ENCODE data around the gene RPS6KC1.

RPS6KC1 gene

DNA sequence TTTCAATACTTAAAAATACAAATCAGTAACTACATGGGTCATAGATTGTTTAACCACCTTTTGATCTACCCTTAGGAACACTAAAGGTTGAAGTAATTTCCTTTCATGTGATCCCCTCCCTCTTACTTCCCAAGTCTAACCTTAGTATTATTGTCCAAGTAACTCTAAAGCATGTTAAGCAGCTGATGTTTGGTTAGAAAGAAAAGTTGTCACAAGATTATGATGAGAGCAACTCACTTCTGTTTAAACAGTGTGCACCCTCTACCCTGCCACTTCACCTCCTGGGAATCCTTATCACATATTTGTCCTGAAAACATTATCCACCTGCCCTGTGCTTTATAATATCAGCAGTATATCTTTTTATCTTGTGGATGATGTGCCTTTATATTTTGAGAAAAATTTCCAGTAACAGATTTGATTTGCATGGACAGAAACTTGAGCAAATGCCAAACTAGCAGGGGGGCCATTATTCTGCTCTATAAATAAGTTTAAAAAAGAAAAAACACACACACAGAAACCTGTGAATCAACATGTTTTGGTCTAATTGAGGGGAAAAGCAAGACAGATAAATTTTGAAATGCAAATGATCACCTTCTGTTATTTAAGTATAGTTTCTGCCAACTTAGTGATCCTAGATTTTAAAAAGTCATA is 194.3 kb downstream of the RPS6KC1 start:
- Histone ChIP-seq H3K36me3 (ENCODE audit: insufficient read depth, low read length) (peaks cover 16% of the 10 kb centered on the region), H3K27ac (ENCODE audit: low read depth, low read length) (no peak overlapping the region), H3K9ac (ENCODE audit: low read depth, low read length) (no peak overlapping the region), H3K4me3 (ENCODE audit: low read length) (no peak overlapping the region), H3K4me1 (ENCODE audit: insufficient read depth, low read length) (peaks cover 22% of the 10 kb centered on the region), H3K9me3 (ENCODE audit: insufficient read depth, low read depth, low read length) (no peaks in the 10 kb centered on the region), H3K27me3 (ENCODE audit: insufficient read depth, low read length) (no peaks in the 10 kb centered on the region)

DNA sequence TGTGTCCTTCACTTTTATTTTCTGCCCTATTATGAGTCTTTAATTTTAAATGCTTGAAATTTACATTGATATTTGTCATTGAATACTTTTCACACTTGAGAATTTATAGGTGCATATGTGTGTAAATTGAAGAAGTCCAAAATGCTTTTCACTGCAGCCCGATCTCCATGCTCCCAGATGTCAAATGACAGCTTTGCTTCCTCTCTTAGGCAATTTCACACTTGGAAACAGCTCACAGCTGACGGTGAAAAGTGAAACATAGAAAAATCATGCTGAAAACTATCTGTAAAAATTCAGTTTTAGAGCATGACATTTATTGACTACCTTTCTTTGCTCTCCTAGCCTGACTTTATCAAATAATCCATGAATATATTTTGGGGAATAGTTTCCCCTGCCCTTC is 196.0 kb downstream of the RPS6KC1 start:
- no peaks in the 10 kb centered on the region for H3K27me3 ChIP-seq (ENCODE audit: insufficient read depth, low read length)
- H3K27ac ChIP-seq (ENCODE audit: low read depth, low read length): no peak overlapping the region
- no peak overlapping the region for H3K9ac ChIP-seq (ENCODE audit: low read depth, low read length)
- no peak overlapping the region for H3K4me3 ChIP-seq (ENCODE audit: low read length)
- no peaks in the 10 kb centered on the region for H3K9me3 ChIP-seq (ENCODE audit: insufficient read depth, low read depth, low read length)
- 92% methylated on average over 2 of the region's 2 CpGs for WGBS
- H3K36me3 ChIP-seq (ENCODE audit: insufficient read depth, low read length): no peaks in the 10 kb centered on the region
- H3K4me1 ChIP-seq (ENCODE audit: insufficient read depth, low read length): peaks cover 22% of the 10 kb centered on the region

DNA sequence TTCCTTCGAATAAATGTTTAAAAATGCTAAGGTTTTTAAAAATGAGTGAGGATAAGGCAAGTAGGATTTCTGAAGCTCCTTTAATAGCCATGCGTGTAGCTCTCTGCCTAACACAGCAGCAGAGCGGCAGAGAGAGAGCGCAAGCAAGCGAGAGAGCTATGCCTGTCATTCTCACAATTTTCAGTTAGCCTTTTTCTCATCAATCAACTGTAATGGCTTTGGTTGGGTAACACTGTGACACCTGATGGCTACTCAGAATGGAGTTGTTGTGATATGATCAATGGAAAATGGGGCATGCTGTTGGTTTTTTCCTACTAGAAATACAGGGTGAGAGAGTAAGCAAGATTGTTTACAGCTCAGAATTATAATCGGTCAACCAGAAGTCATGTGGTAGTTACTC is 198.4 kb downstream of the RPS6KC1 start:
- H3K9me3 ChIP-seq (ENCODE audit: insufficient read depth, low read depth, low read length): no peaks in the 10 kb centered on the region
- 95% methylated on average over 6 of the region's 6 CpGs for WGBS

DNA sequence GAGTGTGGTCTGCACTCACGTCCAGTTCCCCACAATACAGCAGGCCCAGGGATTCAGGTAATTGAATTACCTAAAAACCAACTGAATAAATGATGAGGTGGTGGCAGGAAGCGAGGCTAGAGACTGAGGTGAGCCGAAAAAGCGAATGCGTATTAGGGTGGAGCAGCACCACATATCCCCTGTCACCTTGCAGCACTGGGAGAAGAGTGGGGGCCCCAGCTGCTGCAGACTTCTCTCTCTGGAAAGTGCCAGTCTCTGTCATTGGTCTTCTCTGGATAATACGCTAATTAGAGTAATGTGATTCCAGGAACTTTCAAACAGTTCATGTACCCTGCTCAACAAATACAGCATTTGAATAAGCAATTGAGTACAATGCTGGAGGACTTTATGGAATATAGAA is 199.0 kb downstream of the RPS6KC1 start:
- WGBS: 92% methylated on average over 6 of the region's 6 CpGs
- no peaks in the 10 kb centered on the region for H3K36me3 ChIP-seq (ENCODE audit: insufficient read depth, low read length)
- peaks cover 18% of the 10 kb centered on the region for H3K4me1 ChIP-seq (ENCODE audit: insufficient read depth, low read length)
- H3K27ac ChIP-seq (ENCODE audit: low read depth, low read length): no peak overlapping the region
- no peaks in the 10 kb centered on the region for H3K9me3 ChIP-seq (ENCODE audit: insufficient read depth, low read depth, low read length)
- no peak overlapping the region for H3K4me3 ChIP-seq (ENCODE audit: low read length)
- H3K9ac ChIP-seq (ENCODE audit: low read depth, low read length): no peak overlapping the region
- H3K27me3 ChIP-seq (ENCODE audit: insufficient read depth, low read length): no peaks in the 10 kb centered on the region

More for the DNA sequence above, 198.4 kb downstream of the RPS6KC1 start:
- Histone ChIP-seq H3K27me3 (ENCODE audit: insufficient read depth, low read length) (no peaks in the 10 kb centered on the region), H3K9ac (ENCODE audit: low read depth, low read length) (no peak overlapping the region), H3K27ac (ENCODE audit: low read depth, low read length) (no peak overlapping the region), H3K4me1 (ENCODE audit: insufficient read depth, low read length) (peaks cover 22% of the 10 kb centered on the region), H3K4me3 (ENCODE audit: low read length) (no peak overlapping the region), H3K36me3 (ENCODE audit: insufficient read depth, low read length) (no peaks in the 10 kb centered on the region)

DNA sequence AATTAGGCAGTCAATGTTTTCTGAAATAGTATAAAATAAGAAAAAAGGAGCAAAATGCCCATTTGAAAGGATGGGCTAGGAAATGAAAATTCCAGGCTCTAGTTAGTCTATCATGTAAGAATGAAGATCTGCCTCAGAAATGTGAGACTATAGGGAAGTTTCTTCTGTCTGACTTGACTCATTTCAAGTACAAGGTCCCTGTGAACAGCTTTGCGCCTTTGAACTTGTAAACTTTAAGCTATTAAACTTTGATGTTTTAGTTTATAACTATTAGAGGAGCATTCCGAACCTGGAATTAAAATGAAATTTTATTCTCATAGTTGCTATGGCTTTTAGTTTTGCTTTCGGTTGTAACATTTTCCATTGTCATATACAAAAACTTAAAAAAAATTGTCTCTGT is 199.4 kb downstream of the RPS6KC1 start:
- Histone ChIP-seq H3K27me3 (ENCODE audit: insufficient read depth, low read length) (no peaks in the 10 kb centered on the region), H3K9me3 (ENCODE audit: insufficient read depth, low read depth, low read length) (no peaks in the 10 kb centered on the region), H3K4me3 (ENCODE audit: low read length) (no peak overlapping the region), H3K36me3 (ENCODE audit: insufficient read depth, low read length) (no peaks in the 10 kb centered on the region), H3K4me1 (ENCODE audit: insufficient read depth, low read length) (peaks cover 14% of the 10 kb centered on the region), H3K27ac (ENCODE audit: low read depth, low read length) (no peak overlapping the region), H3K9ac (ENCODE audit: low read depth, low read length) (no peak overlapping the region)
- 94% methylated on average over 2 of the region's 3 CpGs for WGBS

DNA sequence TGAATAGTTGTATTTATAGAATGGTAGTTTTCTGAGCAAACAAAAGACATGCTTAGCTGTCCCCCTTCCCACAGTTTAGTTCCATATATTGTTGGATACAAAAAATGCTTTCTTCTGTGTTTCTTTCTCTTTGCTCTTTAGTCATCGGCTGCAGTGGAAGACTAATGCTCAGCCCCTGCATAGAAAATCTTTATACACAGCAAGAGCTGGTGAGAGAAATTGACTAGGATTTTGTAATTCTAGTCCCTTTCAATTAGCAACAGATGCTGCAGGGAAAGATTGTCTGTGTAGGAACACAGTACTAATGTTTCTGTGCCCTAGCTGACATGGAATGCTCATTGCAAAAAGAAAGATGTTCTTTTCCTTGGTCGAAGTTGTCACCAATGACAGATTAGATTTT is 200.9 kb downstream of the RPS6KC1 start:
- H3K36me3 ChIP-seq (ENCODE audit: insufficient read depth, low read length): no peaks in the 10 kb centered on the region
- no peaks in the 10 kb centered on the region for H3K9me3 ChIP-seq (ENCODE audit: insufficient read depth, low read depth, low read length)
- H3K4me1 ChIP-seq (ENCODE audit: insufficient read depth, low read length): 0 out of 2 replicates have a peak, but pooled peaks cover 5% of the 10 kb centered on the region
- no peak overlapping the region for H3K9ac ChIP-seq (ENCODE audit: low read depth, low read length)
- H3K27ac ChIP-seq (ENCODE audit: low read depth, low read length): no peak overlapping the region
- WGBS: 89% methylated on average over 2 of the region's 2 CpGs
- no peaks in the 10 kb centered on the region for H3K27me3 ChIP-seq (ENCODE audit: insufficient read depth, low read length)
- H3K4me3 ChIP-seq (ENCODE audit: low read length): no peak overlapping the region

DNA sequence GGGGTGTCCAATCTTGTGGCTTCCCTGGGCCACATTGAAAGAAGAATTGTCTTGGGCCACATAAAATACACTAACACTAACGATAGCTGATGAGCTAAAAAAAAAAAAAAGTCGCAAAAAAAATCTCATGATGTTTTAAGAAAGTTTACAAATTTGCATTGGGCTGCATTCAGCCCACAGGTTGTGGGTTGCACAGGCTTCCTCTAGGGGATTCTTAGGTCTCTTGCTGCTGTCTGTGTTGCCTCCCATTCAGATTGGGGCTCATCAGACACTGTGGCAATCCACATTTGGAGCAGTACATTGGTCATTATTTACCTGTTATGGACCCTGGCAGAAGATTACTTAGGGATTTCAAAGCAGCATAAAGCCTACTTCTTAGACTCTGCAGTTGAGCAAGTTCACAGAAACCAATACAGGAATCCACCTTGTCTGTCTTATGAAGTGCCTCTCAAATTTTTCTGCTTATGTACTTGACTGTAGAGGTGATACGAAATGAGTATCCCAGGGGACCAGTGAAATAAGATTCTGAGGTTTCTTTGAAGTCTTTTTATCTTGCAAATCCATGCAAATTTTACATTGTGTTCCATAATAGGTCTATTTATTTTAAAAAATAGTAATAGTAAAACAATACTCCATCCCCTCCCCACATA is 205.5 kb downstream of the RPS6KC1 start:
- Histone ChIP-seq H3K36me3 (ENCODE audit: insufficient read depth, low read length) (no peaks in the 10 kb centered on the region), H3K27me3 (ENCODE audit: insufficient read depth, low read length) (no peaks in the 10 kb centered on the region), H3K4me1 (ENCODE audit: insufficient read depth, low read length) (peaks cover 12% of the 10 kb centered on the region), H3K9me3 (ENCODE audit: insufficient read depth, low read depth, low read length) (no peaks in the 10 kb centered on the region), H3K27ac (ENCODE audit: low read depth, low read length) (no peak overlapping the region), H3K9ac (ENCODE audit: low read depth, low read length) (no peak overlapping the region), H3K4me3 (ENCODE audit: low read length) (no peak overlapping the region)
- WGBS: 95% methylated on average over 3 of the region's 3 CpGs

DNA sequence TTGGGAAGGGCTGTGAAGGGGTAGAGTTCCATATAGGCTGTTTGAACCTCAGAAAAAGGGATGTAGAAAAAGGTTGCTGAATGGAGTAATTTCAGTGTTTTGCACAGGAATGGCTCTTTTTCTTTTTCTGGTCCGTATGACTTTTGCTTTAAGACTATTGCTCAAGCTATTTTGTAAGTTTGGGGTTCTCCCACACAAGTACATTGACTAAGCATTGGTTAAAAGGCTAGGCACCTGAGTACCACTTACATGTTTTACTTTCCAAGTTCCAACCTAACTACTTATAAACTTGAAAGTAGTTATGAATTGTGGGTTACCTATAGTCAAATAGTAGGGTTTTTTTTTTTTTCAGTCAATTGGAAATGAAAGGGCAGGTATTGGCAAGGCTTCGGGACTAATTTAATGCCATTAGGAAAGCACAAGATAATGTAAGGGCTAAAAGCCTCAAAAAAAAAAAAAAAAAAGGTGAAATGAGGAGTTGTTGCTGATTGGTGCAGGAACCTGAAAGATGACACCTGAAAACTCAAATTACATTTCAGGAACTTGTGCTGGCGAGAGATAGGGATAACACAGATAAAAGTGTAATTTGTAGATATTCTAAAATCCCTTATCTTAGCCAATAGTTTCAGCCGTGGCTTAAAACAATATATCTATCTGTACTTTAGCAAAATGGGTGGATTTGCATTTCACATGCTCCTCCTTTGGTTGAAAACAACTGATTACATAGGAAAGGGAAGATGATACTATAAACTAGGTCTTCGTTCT is 209.5 kb downstream of the RPS6KC1 start:
- H3K27me3 ChIP-seq (ENCODE audit: insufficient read depth, low read length): no peaks in the 10 kb centered on the region
- 82% methylated on average over 3 of the region's 5 CpGs for WGBS
- no peak overlapping the region for H3K27ac ChIP-seq (ENCODE audit: low read depth, low read length)
- peaks cover 12% of the 10 kb centered on the region for H3K4me1 ChIP-seq (ENCODE audit: insufficient read depth, low read length)
- H3K36me3 ChIP-seq (ENCODE audit: insufficient read depth, low read length): no peaks in the 10 kb centered on the region
- peak overlapping the region; percentile 43 for H3K4me3 ChIP-seq (ENCODE audit: low read length)
- no peaks in the 10 kb centered on the region for H3K9me3 ChIP-seq (ENCODE audit: insufficient read depth, low read depth, low read length)
- no peak overlapping the region for H3K9ac ChIP-seq (ENCODE audit: low read depth, low read length)

DNA sequence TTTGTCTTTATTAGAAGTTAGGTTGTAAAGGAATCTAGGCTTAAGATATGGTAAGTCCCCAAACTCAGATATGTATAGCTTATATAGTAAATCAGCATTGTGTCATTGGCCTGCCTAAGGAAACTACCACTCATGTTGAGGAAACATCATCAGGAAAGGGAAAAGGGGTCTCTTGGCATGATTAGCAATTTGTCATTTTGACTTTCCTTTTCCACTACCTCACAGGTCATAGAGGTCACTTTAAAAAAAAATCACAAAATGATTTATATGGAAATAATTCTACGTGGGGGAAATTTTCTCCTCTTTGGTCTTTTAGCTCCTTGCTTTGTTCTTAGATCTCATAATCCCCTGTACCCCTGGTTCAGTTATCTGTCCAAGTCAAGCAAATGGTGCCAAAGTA is 213.5 kb downstream of the RPS6KC1 start:
- Histone ChIP-seq H3K9ac (ENCODE audit: low read depth, low read length) (no peak overlapping the region), H3K27me3 (ENCODE audit: insufficient read depth, low read length) (no peaks in the 10 kb centered on the region), H3K4me1 (ENCODE audit: insufficient read depth, low read length) (peaks cover 12% of the 10 kb centered on the region), H3K9me3 (ENCODE audit: insufficient read depth, low read depth, low read length) (no peaks in the 10 kb centered on the region), H3K36me3 (ENCODE audit: insufficient read depth, low read length) (no peaks in the 10 kb centered on the region), H3K4me3 (ENCODE audit: low read length) (no peak overlapping the region), H3K27ac (ENCODE audit: low read depth, low read length) (no peak overlapping the region)
- 100% methylated on average over 1 of the region's 1 CpG for WGBS

DNA sequence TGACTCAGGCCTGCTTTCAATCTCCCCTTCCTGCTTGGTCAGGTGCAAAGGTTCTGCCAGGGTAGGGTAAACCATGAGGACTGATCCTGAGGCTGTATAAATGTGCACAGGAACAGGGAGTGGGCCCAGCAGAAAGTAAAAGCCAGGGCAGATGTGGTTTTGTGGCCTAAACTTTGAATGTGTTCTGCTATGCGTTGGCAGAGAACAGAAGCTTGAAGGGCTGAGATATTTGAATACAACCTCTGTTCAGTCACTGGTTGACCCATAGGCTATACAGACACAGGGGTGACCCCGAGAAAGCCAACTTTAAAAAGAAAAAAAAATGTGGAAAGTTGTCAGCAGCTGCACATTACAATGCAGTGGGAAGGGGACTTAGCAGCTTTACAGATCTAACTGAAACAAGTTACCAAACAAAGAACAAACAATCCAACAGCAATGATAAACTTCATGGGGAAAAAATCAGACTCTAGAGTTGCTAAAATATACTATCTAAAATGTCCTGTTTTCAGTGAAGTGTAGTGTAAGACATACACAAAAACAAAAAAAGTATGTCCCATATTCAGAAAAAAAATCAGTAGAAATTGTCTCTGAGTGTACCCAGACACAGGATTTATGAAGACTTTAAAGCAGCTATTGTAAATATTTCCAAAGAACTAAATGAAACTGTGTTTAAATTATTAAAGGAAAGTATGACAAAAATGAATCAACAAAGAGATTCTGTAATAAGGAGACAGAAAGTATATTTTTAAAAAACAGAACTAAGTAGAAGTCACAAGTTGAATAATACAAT is 216.1 kb downstream of the RPS6KC1 start:
- Histone ChIP-seq H3K27me3 (ENCODE audit: insufficient read depth, low read length) (no peaks in the 10 kb centered on the region), H3K9me3 (ENCODE audit: insufficient read depth, low read depth, low read length) (no peaks in the 10 kb centered on the region), H3K4me3 (ENCODE audit: low read length) (no peak overlapping the region), H3K36me3 (ENCODE audit: insufficient read depth, low read length) (no peaks in the 10 kb centered on the region), H3K27ac (ENCODE audit: low read depth, low read length) (no peak overlapping the region), H3K4me1 (ENCODE audit: insufficient read depth, low read length) (no peaks in the 10 kb centered on the region), H3K9ac (ENCODE audit: low read depth, low read length) (no peak overlapping the region)
- 87% methylated on average over 2 of the region's 2 CpGs for WGBS

DNA sequence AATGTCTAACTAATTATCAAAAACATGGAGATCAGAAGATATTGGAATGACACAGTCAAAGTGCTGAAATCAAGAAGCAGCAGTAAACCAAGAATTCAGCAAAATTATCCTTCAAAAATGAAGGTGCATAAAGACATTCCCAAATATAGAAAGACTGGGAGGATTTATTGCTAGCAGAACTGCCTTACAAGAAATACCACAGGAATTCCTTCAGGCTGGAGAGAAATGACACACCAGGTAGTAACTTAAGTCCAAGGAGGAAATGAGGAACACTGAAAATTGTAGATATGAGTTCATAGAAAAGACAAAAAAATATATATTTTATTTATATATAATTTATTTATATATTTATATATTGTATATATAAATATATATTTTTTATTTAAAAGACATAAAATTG is 217.2 kb downstream of the RPS6KC1 start:
- Histone ChIP-seq H3K9ac (ENCODE audit: low read depth, low read length) (no peak overlapping the region), H3K36me3 (ENCODE audit: insufficient read depth, low read length) (no peaks in the 10 kb centered on the region), H3K27me3 (ENCODE audit: insufficient read depth, low read length) (no peaks in the 10 kb centered on the region), H3K27ac (ENCODE audit: low read depth, low read length) (no peak overlapping the region), H3K9me3 (ENCODE audit: insufficient read depth, low read depth, low read length) (no peaks in the 10 kb centered on the region), H3K4me3 (ENCODE audit: low read length) (no peak overlapping the region), H3K4me1 (ENCODE audit: insufficient read depth, low read length) (no peaks in the 10 kb centered on the region)
